ENCODE measurements around the gene DHPS.

Gene DHPS

DNA sequence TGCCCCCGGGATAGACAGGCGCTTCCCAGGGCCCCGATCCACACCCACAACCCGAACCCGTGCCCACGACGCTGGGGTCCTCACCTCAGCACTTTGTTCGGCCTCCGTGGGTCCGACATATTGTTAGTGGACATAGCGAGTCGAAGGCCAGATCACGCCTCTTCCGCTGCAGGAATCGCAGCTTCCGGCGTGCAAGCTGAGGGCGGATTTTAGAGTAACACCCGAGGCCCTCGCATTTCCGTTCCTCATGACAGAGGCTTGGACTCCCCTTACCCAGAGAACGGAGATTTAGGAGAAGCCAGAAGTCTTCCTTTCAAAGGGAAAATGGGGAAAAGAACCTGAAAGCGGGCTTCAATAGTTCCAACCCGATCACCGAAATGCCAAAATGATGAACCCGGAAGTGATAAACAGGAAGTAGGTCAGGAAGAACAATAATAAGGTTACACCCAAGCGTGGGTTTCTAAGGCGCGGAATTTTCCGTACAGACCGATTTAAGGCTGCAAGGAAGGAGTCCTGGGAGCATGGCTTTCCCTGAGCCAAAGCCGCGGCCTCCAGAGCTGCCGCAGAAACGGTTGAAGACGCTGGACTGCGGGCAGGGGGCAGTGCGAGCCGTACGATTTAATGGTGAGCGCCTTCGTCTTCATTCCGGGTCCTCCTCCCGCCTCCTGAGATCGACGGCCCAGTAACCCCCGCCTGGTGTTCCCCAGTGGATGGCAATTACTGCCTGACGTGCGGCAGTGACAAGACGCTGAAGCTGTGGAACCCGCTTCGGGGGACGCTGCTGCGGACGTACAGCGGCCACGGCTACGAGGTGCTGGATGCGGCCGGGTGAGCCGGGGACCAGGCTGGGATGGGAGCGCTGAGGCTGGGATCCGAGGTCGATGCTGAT, 12.2 kb downstream of the DHPS start:
- peak; percentile 84 for DNase-seq (ENCODE audit: low spot score)
- TF ChIP-seq CTCF (IDR thresholded peaks at IDR 0.05; ENCODE audit: extremely low read depth, missing control alignments), result no peak

- no peak for DNase-seq (ENCODE audit: low spot score)
- TF ChIP-seq CTCF (IDR thresholded peaks at IDR 0.05; ENCODE audit: extremely low read depth, missing control alignments), result no peak
Measured at GRCh38 chr19:12668932-12669269, 12.8 kb downstream of the DHPS start.

- no peak for DNase-seq (ENCODE audit: low spot score)
- TF ChIP-seq CTCF (IDR thresholded peaks at IDR 0.05; ENCODE audit: extremely low read depth, missing control alignments), result no peak
Measured at GRCh38 chr19:12668346-12668745, 13.3 kb downstream of the DHPS start.

DNA sequence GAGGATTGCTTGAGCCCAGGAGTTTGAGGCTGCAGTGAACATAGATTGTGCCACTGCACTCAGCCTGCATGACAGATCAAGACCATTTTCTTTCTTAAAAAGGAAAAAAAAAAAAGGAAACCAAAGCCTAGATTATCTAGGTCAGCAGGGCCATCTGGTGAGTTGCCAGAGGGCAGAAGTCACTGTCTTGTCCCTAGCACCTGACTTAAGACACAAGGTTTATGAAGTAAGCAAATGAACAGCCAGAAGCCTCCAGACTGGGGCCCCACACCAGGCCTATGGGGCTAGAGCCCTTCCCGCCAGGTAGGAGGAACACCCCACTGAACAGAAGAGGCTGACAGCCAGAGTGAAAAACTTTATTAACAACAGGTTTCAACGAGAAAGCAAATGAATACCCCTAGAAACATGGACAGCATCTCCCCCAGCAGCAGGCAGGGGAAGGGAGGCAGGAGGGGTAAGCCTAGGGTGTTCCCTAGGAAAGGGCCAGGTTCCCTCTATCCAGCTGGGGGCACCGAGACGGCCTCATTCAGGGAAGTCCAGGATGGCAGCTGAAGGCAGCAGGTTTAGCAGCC, 13.9 kb downstream of the DHPS start:
- no peak for DNase-seq (ENCODE audit: low spot score)
- TF ChIP-seq CTCF (IDR thresholded peaks at IDR 0.05; ENCODE audit: extremely low read depth, missing control alignments), result no peak

GRCh38 chr19:12666265-12667048, 15.2 kb downstream of the DHPS start, which contains the start of the genes MAN2B1 and WDR83:
Gene MAN2B1 (minus strand): TSS chr19:12666742. CDS start chr19:12666701, 41 bp downstream.
Gene WDR83 (plus strand): TSS chr19:12666807. CDS start chr19:12669791, 2,984 bp downstream.
- peak; percentile 94 for DNase-seq (ENCODE audit: low spot score)

GRCh38 chr19:12665671-12666264, 15.9 kb downstream of the DHPS start:
- TF ChIP-seq CTCF (IDR thresholded peaks at IDR 0.05; ENCODE audit: extremely low read depth, missing control alignments), result no peak
- DNase-seq (ENCODE audit: low spot score), result no peak

More at GRCh38 chr19:12666265-12667048, 15.2 kb downstream of the DHPS start, which contains the start of the genes MAN2B1 and WDR83:
- TF ChIP-seq CTCF (IDR thresholded peaks at IDR 0.05; ENCODE audit: extremely low read depth, missing control alignments), result no peak

All from GM20000 (cell line).